HUES6 (cell line): ENCODE results near the gene PSEN1.
A peak's percentile ranks its signal among the peaks of the same experiment; 100 is the strongest.

ENCODE experiments used
- H3K27ac ChIP-seq: 2 replicates; pipeline ENCODE4 v1.7.0; 2013; ENCODE audit warnings: low read depth, mild to moderate bottlenecking, low read length, inconsistent platforms
- H3K27me3 ChIP-seq: 2 replicates; pipeline ENCODE4 v1.6.1; 2013; ENCODE audit warnings: low read length; ENCODE audit not compliant: control insufficient read depth, insufficient read depth
- H3K36me3 ChIP-seq: 2 replicates; pipeline ENCODE4 v1.6.1; 2013; ENCODE audit warnings: low read length; ENCODE audit not compliant: control insufficient read depth, insufficient read depth
- H3K4me1 ChIP-seq: 2 replicates; pipeline ENCODE4 v1.6.1; 2013; ENCODE audit warnings: low read length; ENCODE audit not compliant: control insufficient read depth, insufficient read depth
- H3K4me3 ChIP-seq: 2 replicates; pipeline ENCODE4 v1.5.1; 2013; ENCODE audit warnings: low read depth, low read length
- H3K9ac ChIP-seq: one replicate; pipeline ENCODE4 v1.6.1; 2013; ENCODE audit warnings: mild to moderate bottlenecking, low read length
- H3K9me3 ChIP-seq: 2 replicates; pipeline ENCODE4 v1.6.1; 2013; ENCODE audit warnings: low read depth, low read length; ENCODE audit not compliant: control insufficient read depth, insufficient read depth

Gene PSEN1

DNA sequence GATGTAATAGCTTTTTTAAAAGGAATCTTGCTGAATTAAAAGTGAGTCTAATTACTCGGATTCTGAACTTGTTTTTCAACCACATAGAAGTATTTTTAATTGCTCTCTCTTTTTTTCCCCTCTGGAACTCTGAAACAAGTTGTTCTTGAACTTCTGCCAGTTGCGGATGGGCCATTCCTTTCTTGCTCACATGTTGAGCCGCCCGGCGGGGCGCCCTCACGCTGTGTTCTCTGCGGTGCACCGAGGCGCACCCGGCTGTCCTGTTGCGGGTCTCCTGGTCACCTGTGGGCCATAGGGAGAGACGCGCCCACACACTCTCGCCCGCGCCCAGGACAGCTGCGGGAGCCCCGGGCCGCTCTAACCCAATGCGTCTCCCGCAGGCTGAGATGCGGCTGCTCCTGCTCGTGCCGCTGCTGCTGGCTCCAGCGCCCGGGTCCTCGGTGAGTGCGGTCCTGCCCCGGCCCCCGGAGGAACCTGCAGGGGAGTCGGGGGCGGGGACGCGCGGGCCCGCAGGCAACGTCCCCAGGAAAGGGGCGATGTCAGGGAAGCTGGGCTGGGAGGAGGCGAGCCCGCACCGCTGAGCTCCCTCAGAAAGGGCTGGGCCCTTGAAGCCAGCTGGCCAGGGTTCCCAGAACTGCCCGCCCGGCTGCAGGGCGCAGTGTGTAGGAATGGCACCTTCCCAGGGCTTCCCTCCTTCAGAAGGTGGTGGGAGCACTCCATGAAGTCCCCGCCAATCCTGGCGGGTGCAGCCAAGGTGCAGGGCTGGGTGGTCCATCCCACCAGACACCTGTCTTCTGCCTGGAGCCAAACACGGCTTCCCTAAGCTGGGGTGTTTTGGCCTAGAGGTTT, 103.3 kb downstream of the PSEN1 start:
- Histone ChIP-seq H3K4me3 (peak overlapping the region; percentile 49), H3K36me3 (no peaks in the 10 kb centered on the region), H3K27ac (no peak overlapping the region), H3K9ac (no peak overlapping the region), H3K27me3 (peaks cover 79% of the 10 kb centered on the region), H3K9me3 (no peaks in the 10 kb centered on the region), H3K4me1 (peaks cover 49% of the 10 kb centered on the region)

DNA sequence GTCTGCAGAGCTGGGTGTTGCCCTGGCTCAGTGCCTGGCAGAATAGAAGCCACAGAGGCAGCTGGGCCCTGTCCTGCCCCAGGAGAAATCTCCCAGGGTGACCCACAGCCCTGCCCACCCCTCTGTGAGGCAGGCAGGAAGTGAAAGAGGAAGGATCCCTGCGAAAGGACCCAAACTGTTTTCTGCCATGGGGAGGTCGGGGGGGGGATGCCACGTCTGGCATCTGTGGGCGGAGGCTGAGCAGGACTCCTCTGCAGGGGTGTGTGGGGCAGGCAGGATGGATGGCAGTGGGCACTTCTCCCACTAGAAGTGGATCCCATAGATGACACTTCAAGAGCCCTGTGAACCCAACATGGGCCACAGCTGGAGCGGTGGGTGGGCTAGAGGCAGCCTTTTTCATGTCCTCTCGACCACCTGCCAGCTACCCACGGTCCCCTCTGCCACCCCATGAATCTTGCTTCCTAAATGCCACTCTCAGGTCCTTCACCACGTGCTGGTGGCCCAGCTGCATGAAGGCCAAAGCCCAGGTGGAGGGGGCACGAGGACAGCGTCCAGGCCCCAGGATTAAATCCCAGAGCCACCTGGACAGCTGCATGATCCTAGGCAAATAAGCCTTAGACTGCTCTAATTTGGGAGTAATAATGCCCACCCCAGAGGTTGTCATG, 104.6 kb downstream of the PSEN1 start:
- H3K27me3 ChIP-seq = peaks cover 77% of the 10 kb centered on the region

GRCh38 chr14:73241481-73242165, 105.3 kb downstream of the PSEN1 start:
- Histone ChIP-seq H3K4me1 (peaks cover 33% of the 10 kb centered on the region), H3K4me3 (no peak overlapping the region), H3K27me3 (peaks cover 70% of the 10 kb centered on the region), H3K36me3 (no peaks in the 10 kb centered on the region), H3K9me3 (no peaks in the 10 kb centered on the region), H3K27ac (no peak overlapping the region), H3K9ac (no peak overlapping the region)

More for the DNA sequence above, 104.6 kb downstream of the PSEN1 start:
- Histone ChIP-seq H3K36me3 (no peaks in the 10 kb centered on the region), H3K27ac (no peak overlapping the region), H3K4me3 (no peak overlapping the region), H3K9ac (no peak overlapping the region), H3K4me1 (peaks cover 37% of the 10 kb centered on the region), H3K9me3 (no peaks in the 10 kb centered on the region)

GRCh38 chr14:73242357-73242901, 106.1 kb downstream of the PSEN1 start:
- no peaks in the 10 kb centered on the region for H3K9me3 ChIP-seq
- H3K27ac ChIP-seq = no peak overlapping the region
- H3K4me3 ChIP-seq = no peak overlapping the region
- H3K9ac ChIP-seq = no peak overlapping the region
- peaks cover 62% of the 10 kb centered on the region for H3K27me3 ChIP-seq
- no peaks in the 10 kb centered on the region for H3K36me3 ChIP-seq
- H3K4me1 ChIP-seq = peaks cover 32% of the 10 kb centered on the region

GRCh38 chr14:73243341-73243740, 107.0 kb downstream of the PSEN1 start:
- H3K27me3 ChIP-seq = peaks cover 53% of the 10 kb centered on the region
- no peak overlapping the region for H3K9ac ChIP-seq
- H3K36me3 ChIP-seq = no peaks in the 10 kb centered on the region
- H3K9me3 ChIP-seq = no peaks in the 10 kb centered on the region
- no peak overlapping the region for H3K27ac ChIP-seq
- no peak overlapping the region for H3K4me3 ChIP-seq
- peaks cover 29% of the 10 kb centered on the region for H3K4me1 ChIP-seq

- H3K4me1 ChIP-seq = peaks cover 25% of the 10 kb centered on the region
These were observed 107.4 kb downstream of the PSEN1 start for GRCh38 chr14:73243748-73244147.

DNA sequence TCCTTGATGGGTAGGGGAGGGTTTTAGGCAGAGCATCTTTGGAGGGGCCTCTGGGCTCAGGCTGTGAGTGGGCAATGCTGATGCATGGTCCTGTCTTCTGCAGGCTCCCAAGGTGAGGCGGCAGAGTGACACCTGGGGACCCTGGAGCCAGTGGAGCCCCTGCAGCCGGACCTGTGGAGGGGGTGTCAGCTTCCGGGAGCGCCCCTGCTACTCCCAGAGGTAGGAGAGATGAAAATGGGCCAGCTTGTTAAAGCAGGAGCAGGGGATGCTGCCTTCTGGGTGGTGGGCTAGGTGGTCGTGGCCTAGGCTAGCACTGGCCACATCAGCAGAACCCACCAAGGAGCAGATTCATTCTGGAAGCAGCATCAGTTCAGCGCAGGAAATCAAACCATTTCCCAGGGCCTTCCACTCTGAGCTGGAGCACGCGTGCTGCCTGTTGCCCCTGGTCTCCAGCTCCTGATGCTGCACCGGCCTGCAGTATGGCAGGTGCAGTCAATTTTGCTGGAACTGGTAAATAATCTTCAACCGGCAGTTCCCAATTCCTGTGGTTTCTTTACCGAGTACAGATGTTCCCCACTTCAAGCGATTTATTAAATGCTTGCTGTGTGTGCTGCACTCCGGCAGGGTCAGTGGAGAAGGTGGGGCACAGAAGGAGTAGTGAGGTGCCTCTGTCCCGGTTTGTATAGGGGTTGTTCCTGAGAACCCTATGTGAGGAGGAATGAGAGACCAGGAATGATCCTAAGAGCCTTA, 108.4 kb downstream of the PSEN1 start:
- peaks cover 17% of the 10 kb centered on the region for H3K4me1 ChIP-seq
- no peak overlapping the region for H3K9ac ChIP-seq
- no peaks in the 10 kb centered on the region for H3K9me3 ChIP-seq
- peaks cover 39% of the 10 kb centered on the region for H3K27me3 ChIP-seq
- no peak overlapping the region for H3K27ac ChIP-seq
- H3K4me3 ChIP-seq = peak overlapping the region; percentile 80
- H3K36me3 ChIP-seq = no peaks in the 10 kb centered on the region

More at GRCh38 chr14:73243748-73244147, 107.4 kb downstream of the PSEN1 start:
- no peaks in the 10 kb centered on the region for H3K36me3 ChIP-seq
- H3K9ac ChIP-seq = no peak overlapping the region
- peaks cover 49% of the 10 kb centered on the region for H3K27me3 ChIP-seq
- H3K9me3 ChIP-seq = no peaks in the 10 kb centered on the region
- no peak overlapping the region for H3K4me3 ChIP-seq
- no peak overlapping the region for H3K27ac ChIP-seq

GRCh38 chr14:73245480-73246325, 109.4 kb downstream of the PSEN1 start:
- H3K9me3 ChIP-seq = no peaks in the 10 kb centered on the region
- peak overlapping the region; percentile 80 for H3K4me3 ChIP-seq
- H3K27ac ChIP-seq = no peak overlapping the region
- peaks cover 15% of the 10 kb centered on the region for H3K4me1 ChIP-seq
- peaks cover 29% of the 10 kb centered on the region for H3K27me3 ChIP-seq
- H3K9ac ChIP-seq = no peak overlapping the region
- no peaks in the 10 kb centered on the region for H3K36me3 ChIP-seq

- H3K27ac ChIP-seq = no peak overlapping the region
- H3K4me3 ChIP-seq = peak overlapping the region; percentile 80
- no peaks in the 10 kb centered on the region; the same call in 1 of the 2 replicates for H3K36me3 ChIP-seq
- 0 out of 2 replicates have a peak, but pooled peaks cover 9% of the 10 kb centered on the region for H3K4me1 ChIP-seq
- no peak overlapping the region for H3K9ac ChIP-seq
- H3K27me3 ChIP-seq = peaks cover 21% of the 10 kb centered on the region
- no peaks in the 10 kb centered on the region for H3K9me3 ChIP-seq
These were observed 110.3 kb downstream of the PSEN1 start for GRCh38 chr14:73246387-73247150.
